Neural cell (in vitro differentiated cells): ENCODE data around the gene PLAAT4. TPM values are rescaled to one million over a fixed set of nuclear protein-coding genes. Genes with fewer than 3 reads are reported as not detected.
"Not testable (repeated sequence)": the region's sequence is repeated elsewhere in the genome, so short reads cannot be mapped to it uniquely, and the experiment has no call there.

Source experiments
- H2AFZ ChIP-seq: fragments of 200-600, 300-800 bp; sonication (generic), shearing (Covaris generic); 2 replicates; pipeline ENCODE4 v1.6.0; 2014; ENCODE audit warnings: low read depth, mild to moderate bottlenecking, antibody characterized with exemption, low read length, moderate library complexity
- H3F3A ChIP-seq: fragments of 200-600 bp; shearing (Covaris generic); 2 replicates; pipeline ENCODE4 v1.6.1; 2016; ENCODE audit warnings: mild to moderate bottlenecking, moderate library complexity, mixed read lengths, antibody characterized with exemption, low read length; ENCODE audit not compliant: insufficient read depth, poor library complexity, severe bottlenecking
- H3K27ac ChIP-seq: fragments of 200-600, 300-800 bp; sonication (generic), shearing (Covaris generic); 2 replicates; pipeline ENCODE4 v1.5.1; 2014; ENCODE audit warnings: mild to moderate bottlenecking, low read length, moderate library complexity
- H3K27me3 ChIP-seq: fragments of 300-800, 200-600 bp; sonication (generic), shearing (Covaris generic); 2 replicates; pipeline ENCODE4 v1.6.0; 2014; ENCODE audit warnings: mild to moderate bottlenecking, low read depth, low read length, moderate library complexity; ENCODE audit not compliant: insufficient read depth
- H3K36me3 ChIP-seq: fragments of 300-800, 200-600 bp; sonication (generic), shearing (Covaris generic); 2 replicates; pipeline ENCODE4 v1.5.1; 2014; ENCODE audit warnings: mild to moderate bottlenecking, antibody characterized with exemption, low read length, moderate library complexity; ENCODE audit not compliant: insufficient read depth
- H3K4me2 ChIP-seq: fragments of 300-800, 200-600 bp; sonication (generic), shearing (Covaris generic); 2 replicates; pipeline ENCODE4 v1.6.0; 2014; ENCODE audit warnings: mild to moderate bottlenecking, low read length
- H3K4me3 ChIP-seq: fragments of 300-800, 200-600 bp; sonication (generic), shearing (Covaris generic); 2 replicates; pipeline ENCODE4 v1.5.1; 2014; ENCODE audit warnings: mild to moderate bottlenecking, low read length, moderate library complexity
- H3K79me2 ChIP-seq: fragments of 200-600 bp; shearing (Covaris generic); replicated peaks from 2 replicates; pipeline ENCODE4 v1.6.0; 2014; ENCODE audit warnings: mild to moderate bottlenecking, low read length, moderate library complexity; ENCODE audit not compliant: insufficient read depth
- H3K9ac ChIP-seq: fragments of 300-800, 200-600 bp; sonication (generic), shearing (Covaris generic); 2 replicates; pipeline ENCODE4 v1.6.1; 2016; ENCODE audit warnings: mild to moderate bottlenecking, low read length, mixed read lengths
- H3K9me2 ChIP-seq: fragments of 200-600 bp; shearing (Covaris generic); 2 replicates; pipeline ENCODE4 v1.6.1; 2016; ENCODE audit warnings: mild to moderate bottlenecking, low read length, mixed read lengths; ENCODE audit not compliant: insufficient read depth
- H3K9me3 ChIP-seq: fragments of 200-600, 300-800 bp; sonication (generic), shearing (Covaris generic); 2 replicates; pipeline ENCODE4 v1.6.1; 2016; ENCODE audit warnings: mild to moderate bottlenecking, mixed run types, low read length, moderate library complexity, mixed read lengths
- H4K20me1 ChIP-seq: fragments of 200-600 bp; shearing (Covaris generic); 2 replicates; pipeline ENCODE4 v1.6.1; 2016; ENCODE audit warnings: mild to moderate bottlenecking, mixed run types; ENCODE audit not compliant: insufficient read depth
- EP300 ChIP-seq: fragments of 450-650 bp; conservative IDR thresholded peaks from 2 replicates; pipeline ENCODE4 v1.6.1; 2014; ENCODE audit warnings: antibody characterized with exemption, mild to moderate bottlenecking, moderate library complexity; ENCODE audit not compliant: poor library complexity, severe bottlenecking
- EZH2 ChIP-seq: fragments of 200-600, 300-800 bp; shearing (Covaris generic), sonication (generic); IDR thresholded peaks from 2 replicates; pipeline ENCODE4 v1.6.1; 2014; ENCODE audit warnings: antibody characterized with exemption, low read length, borderline replicate concordance, mild to moderate bottlenecking; ENCODE audit not compliant: insufficient read depth, poor library complexity, severe bottlenecking
- MXI1 ChIP-seq: fragments of 450-650 bp; conservative IDR thresholded peaks from 2 replicates; pipeline ENCODE4 v1.6.1; 2014; ENCODE audit warnings: antibody characterized with exemption, mild to moderate bottlenecking; ENCODE audit not compliant: poor library complexity, severe bottlenecking
- POLR2AphosphoS5 ChIP-seq: IDR thresholded peaks from 2 replicates; pipeline ENCODE4 v1.6.1; 2012
- RAD21 ChIP-seq: fragments of 450-650 bp; conservative IDR thresholded peaks from 2 replicates; pipeline ENCODE4 v1.6.1; 2014; ENCODE audit warnings: antibody characterized with exemption, mild to moderate bottlenecking, moderate library complexity
- REST ChIP-seq: IDR thresholded peaks from 2 replicates; pipeline ENCODE4 v1.6.1; 2012; ENCODE audit warnings: borderline replicate concordance
- SMC3 ChIP-seq: fragments of 450-650 bp; conservative IDR thresholded peaks from 2 replicates; pipeline ENCODE4 v1.6.1; 2014; ENCODE audit warnings: antibody characterized with exemption, mild to moderate bottlenecking, moderate library complexity; ENCODE audit not compliant: poor library complexity
- TAF1 ChIP-seq: IDR thresholded peaks from 2 replicates; pipeline ENCODE4 v1.6.1; 2012; ENCODE audit warnings: low read depth
- polyA plus RNA-seq: library from polyadenylated mRNA; depleted of rRNA; stranded (reverse); fragments of >200 nt; gene quantifications from 2 replicates; pipeline ENCODE4 v1.2.3, GENCODE V29; 2014
- TF ChIP-seq, protein P1 (sequence below): fragments of 450-650 bp; IDR thresholded peaks from 2 replicates; pipeline ENCODE4 v1.5.1; 2014; ENCODE audit warnings: antibody characterized with exemption, mild to moderate bottlenecking, moderate library complexity; ENCODE audit not compliant: poor library complexity, severe bottlenecking

PLAAT4 gene
- polyA plus RNA-seq, 1 donor from 2014 or later: not detected

GRCh38 chr11:63581224-63581623 lies 44.6 kb downstream of the PLAAT4 start:
- H3K9me2 ChIP-seq, H3K27me3 ChIP-seq, H3K4me3 ChIP-seq, H3K36me3 ChIP-seq, H3K4me2 ChIP-seq, H3K79me2 ChIP-seq, H3K9me3 ChIP-seq, H3K27ac ChIP-seq, H4K20me1 ChIP-seq, H3K9ac ChIP-seq, H2AFZ ChIP-seq, H3F3A ChIP-seq: not testable (repeated sequence)

DNA sequence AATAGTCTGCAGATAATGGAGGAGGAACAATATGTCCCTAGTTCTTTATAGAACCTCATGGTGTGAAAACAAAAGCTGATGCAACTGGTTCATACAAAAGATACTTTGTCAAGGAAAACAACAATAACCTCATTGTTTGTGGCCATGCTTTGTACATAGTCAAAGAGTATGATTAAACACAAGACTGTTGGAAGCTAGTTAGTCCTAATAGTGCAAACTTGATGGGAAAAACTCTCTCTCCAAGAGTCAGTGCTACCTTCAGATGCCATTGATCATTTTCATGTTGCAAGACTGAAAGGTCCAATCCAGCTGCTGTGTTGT lies 46.7 kb downstream of the PLAAT4 start:
- no peaks in the 10 kb centered on the region for H4K20me1 ChIP-seq
- no peak overlapping the region for H3K27ac ChIP-seq
- no peak overlapping the region for H3K9ac ChIP-seq
- H3F3A ChIP-seq: no peaks in the 10 kb centered on the region
- no peaks in the 10 kb centered on the region for H3K36me3 ChIP-seq
- no peaks in the 10 kb centered on the region for H3K27me3 ChIP-seq
- H3K4me2 ChIP-seq: no peak overlapping the region
- no peaks in the 10 kb centered on the region for H3K79me2 ChIP-seq
- no peak overlapping the region for H3K4me3 ChIP-seq
- no peaks in the 10 kb centered on the region for H3K9me3 ChIP-seq
- H3K9me2 ChIP-seq: no peaks in the 10 kb centered on the region
- no peak overlapping the region for H2AFZ ChIP-seq
- no peak for TF ChIP-seq EZH2
- no peak for TF ChIP-seq SMC3
- TF ChIP-seq, protein P1, sequence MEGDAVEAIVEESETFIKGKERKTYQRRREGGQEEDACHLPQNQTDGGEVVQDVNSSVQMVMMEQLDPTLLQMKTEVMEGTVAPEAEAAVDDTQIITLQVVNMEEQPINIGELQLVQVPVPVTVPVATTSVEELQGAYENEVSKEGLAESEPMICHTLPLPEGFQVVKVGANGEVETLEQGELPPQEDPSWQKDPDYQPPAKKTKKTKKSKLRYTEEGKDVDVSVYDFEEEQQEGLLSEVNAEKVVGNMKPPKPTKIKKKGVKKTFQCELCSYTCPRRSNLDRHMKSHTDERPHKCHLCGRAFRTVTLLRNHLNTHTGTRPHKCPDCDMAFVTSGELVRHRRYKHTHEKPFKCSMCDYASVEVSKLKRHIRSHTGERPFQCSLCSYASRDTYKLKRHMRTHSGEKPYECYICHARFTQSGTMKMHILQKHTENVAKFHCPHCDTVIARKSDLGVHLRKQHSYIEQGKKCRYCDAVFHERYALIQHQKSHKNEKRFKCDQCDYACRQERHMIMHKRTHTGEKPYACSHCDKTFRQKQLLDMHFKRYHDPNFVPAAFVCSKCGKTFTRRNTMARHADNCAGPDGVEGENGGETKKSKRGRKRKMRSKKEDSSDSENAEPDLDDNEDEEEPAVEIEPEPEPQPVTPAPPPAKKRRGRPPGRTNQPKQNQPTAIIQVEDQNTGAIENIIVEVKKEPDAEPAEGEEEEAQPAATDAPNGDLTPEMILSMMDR: no peak
- no peak for TF ChIP-seq RAD21
- no peak for TF ChIP-seq POLR2AphosphoS5
- TF ChIP-seq EP300: no peak
- no peak for TF ChIP-seq MXI1
- TF ChIP-seq REST: no peak
- no peak for TF ChIP-seq TAF1

DNA sequence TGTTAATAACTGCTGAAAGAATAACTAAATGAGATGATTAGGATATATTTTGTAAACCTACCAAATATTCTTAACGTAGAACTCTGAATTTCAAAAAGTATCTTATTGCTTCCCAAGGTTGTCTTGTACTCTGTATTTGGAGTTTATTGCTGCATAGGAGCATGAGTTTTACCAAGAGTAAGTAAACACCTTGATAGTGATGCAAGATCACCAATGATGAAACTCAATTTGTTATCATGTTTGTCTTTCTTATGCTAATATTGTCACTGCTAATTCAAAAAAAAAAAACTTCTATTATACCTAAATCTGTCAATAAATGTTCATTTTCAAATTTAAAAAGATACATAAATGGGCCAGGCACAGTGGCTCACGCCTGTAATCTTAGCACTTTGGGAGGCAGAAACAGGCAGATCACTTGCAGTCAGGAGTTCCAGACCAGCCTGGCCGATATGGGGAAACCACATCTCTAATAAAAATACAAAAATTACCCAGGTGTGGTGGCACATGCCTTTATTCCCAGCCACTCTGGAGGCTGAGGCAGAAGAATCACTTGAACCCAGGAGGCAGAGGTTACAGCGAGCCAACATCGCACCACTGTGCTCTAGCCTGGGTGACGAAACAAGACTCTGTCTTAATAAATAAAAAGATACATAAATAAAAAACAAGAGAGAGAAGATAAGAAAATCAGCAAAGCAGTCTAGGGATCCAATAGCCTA lies 50.0 kb downstream of the PLAAT4 start:
- Histone ChIP-seq H3K27me3 (no peaks in the 10 kb centered on the region), H4K20me1 (no peaks in the 10 kb centered on the region), H3K27ac (no peak overlapping the region), H3F3A (no peaks in the 10 kb centered on the region), H3K9ac (no peak overlapping the region), H3K4me3 (no peak overlapping the region), H3K9me2 (no peaks in the 10 kb centered on the region), H3K4me2 (no peak overlapping the region), H3K9me3 (no peaks in the 10 kb centered on the region), H2AFZ (no peak overlapping the region), H3K79me2 (no peaks in the 10 kb centered on the region), H3K36me3 (no peaks in the 10 kb centered on the region)
- TF ChIP-seq EP300 (no peak), MXI1 (no peak), EZH2 (no peak), RAD21 (no peak), SMC3 (no peak), REST (no peak)
- TF ChIP-seq, protein P1: no peak
